Measurements from ENCODE around the gene TRO. TPM values are rescaled to one million over a fixed set of nuclear protein-coding genes. Genes with fewer than 3 reads are reported as not detected.

Gene TRO
- total RNA-seq, 1 experiment from 2014 or later = 24.3 TPM

GRCh38 chrX:54944816-54945215, 24.2 kb downstream of the TRO start:
- no peaks in the 10 kb centered on the region for H3K36me3 ChIP-seq (ENCODE audit: insufficient read depth, low read length, poor library complexity, severe bottlenecking)
- POLR2A ChIA-PET (ENCODE audit: low non-redundant PET) = no interaction called here
- DNase-seq (ENCODE audit: low spot score) = no peak
- no peaks in the 10 kb centered on the region for H3K9me3 ChIP-seq (ENCODE audit: low read depth, low read length, poor library complexity, severe bottlenecking)
- TF ChIP-seq EZH2 (IDR thresholded peaks at IDR 0.05; ENCODE audit: borderline replicate concordance, low read depth, low read length, poor library complexity, severe bottlenecking) = no peak
- TF ChIP-seq, protein P1, sequence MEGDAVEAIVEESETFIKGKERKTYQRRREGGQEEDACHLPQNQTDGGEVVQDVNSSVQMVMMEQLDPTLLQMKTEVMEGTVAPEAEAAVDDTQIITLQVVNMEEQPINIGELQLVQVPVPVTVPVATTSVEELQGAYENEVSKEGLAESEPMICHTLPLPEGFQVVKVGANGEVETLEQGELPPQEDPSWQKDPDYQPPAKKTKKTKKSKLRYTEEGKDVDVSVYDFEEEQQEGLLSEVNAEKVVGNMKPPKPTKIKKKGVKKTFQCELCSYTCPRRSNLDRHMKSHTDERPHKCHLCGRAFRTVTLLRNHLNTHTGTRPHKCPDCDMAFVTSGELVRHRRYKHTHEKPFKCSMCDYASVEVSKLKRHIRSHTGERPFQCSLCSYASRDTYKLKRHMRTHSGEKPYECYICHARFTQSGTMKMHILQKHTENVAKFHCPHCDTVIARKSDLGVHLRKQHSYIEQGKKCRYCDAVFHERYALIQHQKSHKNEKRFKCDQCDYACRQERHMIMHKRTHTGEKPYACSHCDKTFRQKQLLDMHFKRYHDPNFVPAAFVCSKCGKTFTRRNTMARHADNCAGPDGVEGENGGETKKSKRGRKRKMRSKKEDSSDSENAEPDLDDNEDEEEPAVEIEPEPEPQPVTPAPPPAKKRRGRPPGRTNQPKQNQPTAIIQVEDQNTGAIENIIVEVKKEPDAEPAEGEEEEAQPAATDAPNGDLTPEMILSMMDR (conservative IDR thresholded peaks at IDR 0.05; ENCODE audit: low read depth, low read length) = no peak
- BruUV-seq (replicated peaks) = no TSS peak
- intact Hi-C loops (cut with micrococcal nuclease; ENCODE audit: unreplicated experiment) = no loop called here
- H3K27me3 ChIP-seq (replicated peaks; ENCODE audit: insufficient read depth, low read depth, low read length, poor library complexity) = no peaks in the 10 kb centered on the region
- H3K27ac ChIP-seq (ENCODE audit: low read depth, low read length, poor library complexity, severe bottlenecking) = no peak overlapping the region
- no peak overlapping the region for H3K4me3 ChIP-seq (ENCODE audit: low read depth, low read length, poor library complexity, severe bottlenecking)
- CTCF ChIA-PET = no interaction called here
- no peaks in the 10 kb centered on the region for H3K4me1 ChIP-seq (ENCODE audit: insufficient read depth, low read length, poor library complexity, severe bottlenecking)

DNA sequence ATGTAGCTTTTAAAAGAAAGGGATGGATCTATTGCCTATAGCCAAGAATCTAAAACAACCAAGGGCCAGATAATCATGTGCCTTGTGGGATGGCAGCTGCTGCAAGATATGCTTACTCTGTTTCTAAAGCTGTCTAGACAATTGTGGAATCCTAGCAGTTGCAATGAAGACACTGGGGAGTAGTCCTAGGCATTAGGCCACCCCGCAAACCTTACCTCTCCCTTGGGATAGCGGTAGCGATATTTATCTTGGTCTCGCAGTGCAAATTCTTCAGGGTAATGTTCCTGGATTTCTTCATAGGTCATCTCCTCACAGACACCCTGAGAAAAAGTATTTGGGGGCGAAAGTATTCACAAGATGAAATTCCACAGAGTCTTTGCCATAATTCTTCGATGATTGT, 24.6 kb downstream of the TRO start:
- Histone ChIP-seq H3K27ac (ENCODE audit: low read depth, low read length, poor library complexity, severe bottlenecking) (no peak overlapping the region), H3K9me3 (ENCODE audit: low read depth, low read length, poor library complexity, severe bottlenecking) (no peaks in the 10 kb centered on the region), H3K4me3 (ENCODE audit: low read depth, low read length, poor library complexity, severe bottlenecking) (no peak overlapping the region), H3K4me1 (ENCODE audit: insufficient read depth, low read length, poor library complexity, severe bottlenecking) (no peaks in the 10 kb centered on the region), H3K27me3 (replicated peaks; ENCODE audit: insufficient read depth, low read depth, low read length, poor library complexity) (no peaks in the 10 kb centered on the region), H3K36me3 (ENCODE audit: insufficient read depth, low read length, poor library complexity, severe bottlenecking) (no peaks in the 10 kb centered on the region)
- ChIA-PET POLR2A (ENCODE audit: low non-redundant PET) (no interaction called here), CTCF (no interaction called here)
- BruUV-seq (replicated peaks) = no TSS peak
- TF ChIP-seq, protein P1 (conservative IDR thresholded peaks at IDR 0.05; ENCODE audit: low read depth, low read length) = no peak
- TF ChIP-seq EZH2 (IDR thresholded peaks at IDR 0.05; ENCODE audit: borderline replicate concordance, low read depth, low read length, poor library complexity, severe bottlenecking) = no peak
- DNase-seq (ENCODE audit: low spot score) = no peak
- intact Hi-C loops (cut with micrococcal nuclease; ENCODE audit: unreplicated experiment) = no loop called here

DNA sequence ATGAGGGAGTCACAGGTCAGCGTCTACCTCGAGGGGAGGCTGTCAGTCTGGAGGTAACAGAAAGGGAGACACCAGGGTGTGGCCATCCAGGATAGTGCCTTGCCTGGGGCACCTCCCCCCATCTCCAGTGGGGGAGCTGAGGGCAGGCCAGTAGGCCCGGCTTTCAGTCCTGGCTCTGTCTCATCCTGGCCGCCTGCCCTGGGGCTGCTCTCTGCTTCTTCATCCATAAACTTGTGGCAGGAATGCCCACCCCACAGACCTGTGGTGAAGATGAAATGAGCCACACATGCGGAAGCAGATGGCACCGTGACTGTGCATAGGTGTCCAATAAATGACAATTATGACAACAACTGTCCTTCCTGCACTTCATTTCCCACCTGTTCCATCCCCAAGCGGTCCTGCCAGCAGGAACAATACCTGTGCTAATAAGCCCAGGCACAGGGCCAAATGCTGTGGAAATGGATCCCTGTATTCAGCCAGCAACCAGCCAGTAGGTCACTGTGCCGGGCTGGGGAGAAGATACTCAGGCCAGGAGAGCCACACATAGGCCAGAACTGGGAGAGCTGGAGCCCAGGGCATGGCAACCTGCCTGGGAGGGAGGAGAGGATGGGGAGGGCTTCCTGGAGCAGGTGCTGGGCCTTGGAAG, 30.2 kb downstream of the TRO start:
- Histone ChIP-seq H3K36me3 (ENCODE audit: insufficient read depth, low read length, poor library complexity, severe bottlenecking) (no peaks in the 10 kb centered on the region), H3K27me3 (replicated peaks; ENCODE audit: insufficient read depth, low read depth, low read length, poor library complexity) (no peaks in the 10 kb centered on the region), H3K4me3 (ENCODE audit: low read depth, low read length, poor library complexity, severe bottlenecking) (no peak overlapping the region), H3K27ac (ENCODE audit: low read depth, low read length, poor library complexity, severe bottlenecking) (no peak overlapping the region), H3K4me1 (ENCODE audit: insufficient read depth, low read length, poor library complexity, severe bottlenecking) (no peaks in the 10 kb centered on the region), H3K9me3 (ENCODE audit: low read depth, low read length, poor library complexity, severe bottlenecking) (no peaks in the 10 kb centered on the region)
- no TSS peak for BruUV-seq (replicated peaks)
- DNase-seq (ENCODE audit: low spot score) = no peak
- ChIA-PET CTCF (no interaction called here), POLR2A (ENCODE audit: low non-redundant PET) (no interaction called here)
- intact Hi-C loops (cut with micrococcal nuclease; ENCODE audit: unreplicated experiment) = no loop called here
- no peak for TF ChIP-seq EZH2 (IDR thresholded peaks at IDR 0.05; ENCODE audit: borderline replicate concordance, low read depth, low read length, poor library complexity, severe bottlenecking)
- TF ChIP-seq, protein P1 (conservative IDR thresholded peaks at IDR 0.05; ENCODE audit: low read depth, low read length) = no peak
